GM21360 (cell line): ENCODE data around the gene NKX1-1.

Experiments
- ATAC-seq: cut with Tn5 transposase; IDR thresholded peaks from one replicate; pipeline ENCODE4 v1.9.1; 2021; ENCODE audit warnings: mild to moderate bottlenecking, moderate library complexity; ENCODE audit not compliant: unreplicated experiment

The NKX1-1 gene

DNA sequence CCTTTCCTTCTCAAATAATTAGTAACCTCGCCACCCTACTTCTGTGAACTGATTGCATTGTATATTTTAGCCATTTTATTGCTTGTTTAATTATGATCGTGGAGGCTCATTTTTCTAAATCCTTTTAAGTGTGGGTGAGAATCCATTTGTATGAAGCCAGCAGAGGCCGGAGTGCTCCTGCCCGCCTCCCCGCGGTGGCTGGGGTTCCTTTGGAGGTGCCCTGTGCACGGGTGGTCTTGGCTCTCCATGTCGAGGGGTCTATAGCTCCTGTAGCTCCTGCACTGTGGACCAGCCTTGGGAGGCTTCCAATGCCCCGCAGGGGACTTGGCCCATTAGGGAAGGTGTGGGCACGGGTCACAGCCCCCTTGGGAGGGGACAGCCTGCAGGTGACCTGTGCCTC, 44.2 kb downstream of the NKX1-1 start:
- ATAC-seq: no peak

DNA sequence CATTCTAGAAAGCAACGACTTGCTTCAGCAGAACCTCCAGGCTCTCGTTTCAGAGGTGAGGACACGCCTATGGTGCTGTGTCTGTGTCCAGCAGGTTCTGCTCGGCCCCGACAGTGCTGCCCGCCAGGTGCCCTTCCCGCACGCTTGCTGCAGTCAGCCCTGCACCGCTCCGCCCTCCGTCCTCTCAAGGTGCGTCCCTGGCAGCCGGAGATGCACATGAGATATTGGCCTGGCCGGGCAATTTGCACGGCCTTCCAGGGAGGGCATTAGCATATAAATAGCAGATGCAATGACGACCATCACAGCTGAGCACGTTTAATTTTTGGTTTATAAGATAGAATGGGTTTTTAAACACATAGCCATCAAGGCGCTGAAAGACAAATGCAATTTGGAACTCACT, 44.8 kb downstream of the NKX1-1 start:
- no peak for ATAC-seq

DNA sequence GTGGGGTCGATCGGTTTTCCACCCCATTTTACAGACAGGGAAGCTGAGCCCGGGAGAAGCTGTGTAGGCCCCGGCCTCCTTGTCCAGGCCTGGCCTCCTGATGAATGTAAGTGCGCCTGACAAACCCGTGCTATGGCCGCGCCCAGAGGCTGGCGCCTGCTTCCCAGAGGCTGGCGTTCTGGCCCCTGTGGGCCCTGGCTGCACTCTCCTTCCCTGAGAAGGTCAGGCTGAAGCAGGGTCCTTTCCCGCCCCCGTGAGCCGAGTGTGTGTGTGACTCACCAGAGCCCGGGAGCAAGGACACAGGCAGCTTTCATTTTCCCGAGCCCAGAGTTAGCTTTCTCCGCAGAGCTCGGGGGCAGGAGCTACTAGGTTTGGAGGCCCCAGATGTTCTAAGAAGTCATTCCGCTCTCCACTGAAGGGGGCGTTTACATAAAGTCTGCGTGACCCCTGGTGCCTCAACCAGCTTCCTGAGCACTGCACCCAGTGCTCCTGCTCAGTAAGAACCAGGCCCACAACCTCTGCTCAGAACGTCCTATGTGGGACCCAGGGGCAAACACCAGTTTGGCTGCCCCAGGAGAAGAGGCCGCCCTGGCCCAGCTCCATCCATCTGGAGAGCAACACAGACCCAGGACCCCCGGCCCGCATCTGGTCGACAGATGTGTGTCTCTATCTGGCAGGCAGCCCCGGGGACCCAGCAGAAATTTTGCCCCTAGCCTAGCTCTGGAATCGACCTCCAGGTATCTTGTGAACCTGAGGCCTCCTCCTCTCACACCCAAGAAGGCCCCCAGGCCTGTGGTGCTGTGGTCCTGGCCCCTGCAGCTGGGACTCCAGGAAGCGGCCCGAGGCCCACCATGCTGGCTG, 45.6 kb downstream of the NKX1-1 start:
- no peak for ATAC-seq

DNA sequence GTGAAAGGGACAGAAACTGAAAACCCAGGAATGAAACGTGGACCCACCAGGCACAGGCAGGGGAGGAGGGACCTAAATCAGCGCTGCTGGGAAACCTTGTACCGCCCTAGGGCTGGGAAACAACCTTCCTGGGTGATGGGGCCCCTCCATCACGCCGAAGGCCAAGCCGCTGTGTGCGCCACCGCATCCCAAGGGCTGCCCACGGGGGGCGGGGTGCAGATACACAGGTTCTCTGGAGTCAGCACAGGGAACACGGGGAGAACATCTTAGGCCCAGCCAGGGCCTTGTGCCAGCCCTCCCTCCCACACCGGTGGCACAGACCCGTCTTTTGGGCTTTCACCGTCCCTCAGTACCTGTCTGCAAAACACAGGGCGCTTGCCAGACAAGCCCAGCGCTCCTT, 46.3 kb downstream of the NKX1-1 start:
- ATAC-seq: no peak

DNA sequence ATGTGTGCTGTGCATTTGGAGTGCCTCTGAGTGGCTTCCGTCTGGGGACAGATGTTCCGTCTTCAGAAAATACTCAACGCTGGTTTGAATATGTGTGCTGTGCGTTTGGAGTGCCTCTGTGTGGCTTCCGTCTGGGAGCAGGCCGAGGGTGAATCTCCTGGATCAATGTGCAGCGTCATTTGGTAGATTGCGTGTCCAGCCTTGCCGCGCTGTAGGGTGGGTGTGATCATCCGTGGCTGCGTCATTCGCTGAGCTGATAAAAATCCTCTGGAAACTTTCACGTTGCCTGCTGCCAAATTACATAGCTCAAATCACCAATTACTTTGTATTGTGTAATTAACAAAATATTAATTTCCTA, 47.1 kb downstream of the NKX1-1 start:
- ATAC-seq: no peak

DNA sequence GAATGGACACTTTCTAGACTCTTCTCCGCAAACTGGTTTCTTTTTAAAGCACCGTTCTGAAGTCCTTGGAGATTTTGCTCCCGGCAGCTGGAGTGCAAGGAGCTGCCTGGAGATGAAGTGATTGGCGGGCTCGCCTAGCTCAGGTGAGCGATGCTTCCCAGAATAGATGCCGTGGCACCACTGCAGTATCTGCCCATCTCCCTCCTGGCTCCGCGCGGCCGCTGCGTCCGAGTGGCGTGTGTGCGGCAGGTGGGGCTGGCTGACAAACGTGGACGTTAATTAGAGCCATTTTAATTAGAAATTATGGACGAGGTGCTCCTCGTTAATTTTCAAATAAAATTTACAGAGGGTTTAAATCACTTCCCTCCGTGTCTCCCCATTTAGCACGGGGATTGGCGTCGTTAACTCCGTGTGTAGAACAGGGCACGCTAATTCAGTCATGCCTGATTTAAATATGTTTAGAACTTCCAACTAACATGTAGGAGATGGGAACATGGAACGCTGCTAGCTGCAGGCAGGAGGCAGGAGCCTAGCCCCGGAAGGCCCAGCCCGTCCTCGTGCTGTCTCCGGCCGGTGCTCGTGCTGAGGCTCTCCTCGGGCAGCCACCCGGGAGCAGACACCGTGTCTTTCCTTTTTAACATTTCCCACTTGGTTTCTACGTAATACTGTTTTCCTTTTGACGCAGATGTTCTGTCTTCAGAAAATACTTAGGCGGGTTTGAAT, 47.7 kb downstream of the NKX1-1 start:
- no peak for ATAC-seq

DNA sequence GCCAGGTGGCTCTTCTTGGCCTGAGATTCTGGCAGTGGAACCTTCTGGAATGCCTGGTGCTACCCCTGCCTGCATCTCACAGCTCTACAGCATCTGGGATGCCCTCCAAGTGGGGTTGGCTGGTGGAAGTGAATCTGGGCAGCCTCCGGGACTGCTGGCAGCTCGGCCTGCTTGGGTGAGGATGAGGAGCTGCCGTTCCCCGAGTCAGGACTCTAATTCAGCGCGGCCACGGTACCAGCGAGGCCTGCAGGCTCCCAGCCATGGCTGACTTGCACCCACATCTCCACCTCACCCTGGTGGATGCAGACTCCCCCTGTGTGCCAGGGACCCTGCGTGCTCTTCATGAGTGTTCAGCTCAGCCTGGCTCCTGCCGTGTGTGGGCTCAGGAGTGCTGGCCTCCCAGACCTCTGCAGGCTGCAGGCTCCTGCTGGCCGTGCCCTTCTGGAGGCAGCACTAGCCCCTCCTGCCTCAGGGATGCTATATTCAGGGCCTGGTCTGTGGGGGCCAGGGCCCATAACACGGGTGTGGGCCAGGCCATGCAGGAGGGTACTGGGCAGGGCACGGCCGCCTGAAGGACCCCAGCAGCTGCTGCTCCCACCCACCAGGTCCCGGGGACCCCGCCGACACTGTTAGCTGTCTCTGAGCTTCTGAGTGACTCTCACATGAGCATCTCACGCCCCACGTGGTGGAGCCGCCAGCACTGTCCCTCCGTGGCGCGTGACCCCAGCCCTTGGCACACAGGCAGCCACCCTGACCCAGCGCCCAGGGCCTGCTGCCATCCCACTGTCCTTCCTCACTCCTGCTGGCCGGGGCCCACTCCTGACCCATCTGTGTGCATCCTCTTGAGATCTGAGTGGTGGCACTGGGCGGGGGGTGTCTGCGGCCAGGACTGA, 48.6 kb downstream of the NKX1-1 start:
- no peak for ATAC-seq

DNA sequence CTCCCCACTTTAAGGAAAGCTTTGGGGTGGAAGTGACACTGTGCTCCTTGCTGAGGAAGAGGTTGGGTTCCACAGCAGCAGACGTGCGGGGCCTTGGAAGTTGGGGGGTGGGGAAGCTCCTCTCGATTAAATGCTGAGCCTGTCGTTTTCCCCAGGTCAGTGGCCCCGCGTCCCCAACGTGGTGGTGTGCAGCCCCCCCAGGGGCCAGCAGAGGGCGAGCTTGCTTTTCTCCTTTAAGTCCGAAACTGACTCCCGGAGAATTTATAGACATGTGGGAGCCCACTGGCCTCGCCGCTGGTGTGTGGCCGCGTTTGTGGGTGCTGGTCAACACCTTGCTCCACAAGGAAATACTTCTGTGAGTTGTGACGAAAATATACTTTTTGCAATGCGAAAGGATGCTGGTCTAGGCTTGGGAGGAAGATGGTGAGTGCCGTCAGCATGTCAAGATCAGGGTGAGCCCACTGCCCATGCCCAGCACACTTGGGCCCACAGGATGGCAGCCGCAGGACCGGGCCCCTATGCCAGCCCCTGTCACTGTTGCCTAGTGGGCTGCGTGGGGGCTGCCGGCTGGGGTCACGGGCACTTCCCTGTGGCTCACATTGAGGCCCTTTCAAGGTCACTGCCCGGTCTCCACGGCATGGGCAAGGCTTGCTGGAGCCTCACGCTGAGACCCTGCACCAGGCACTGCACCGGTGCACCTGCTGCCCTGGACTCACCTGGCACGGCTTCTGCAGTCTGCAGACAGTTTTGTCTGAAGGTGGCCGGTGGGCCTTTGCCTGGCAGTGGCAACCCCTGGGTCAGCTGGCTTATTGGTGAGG, 49.9 kb downstream of the NKX1-1 start:
- no peak for ATAC-seq

DNA sequence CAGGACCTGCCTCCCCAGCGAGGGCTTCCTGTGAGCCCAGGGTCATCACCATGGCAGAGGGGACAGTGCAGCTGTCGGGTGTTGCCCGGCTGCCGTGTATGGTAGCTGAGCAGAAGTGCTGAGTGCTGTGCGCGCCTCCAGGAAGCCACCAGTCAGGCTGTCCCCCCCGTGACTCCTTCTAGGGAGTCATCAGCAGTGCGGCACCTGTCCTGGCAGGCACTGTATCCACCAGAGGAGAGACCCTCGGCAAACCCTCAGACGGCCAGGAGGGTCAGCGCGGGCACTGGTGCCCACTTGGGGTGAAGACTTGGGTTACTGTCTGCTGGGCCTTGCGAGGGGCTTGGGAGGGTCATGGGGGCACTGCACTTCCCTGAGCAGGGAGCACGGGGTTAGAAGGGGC, 50.9 kb downstream of the NKX1-1 start:
- no peak for ATAC-seq

DNA sequence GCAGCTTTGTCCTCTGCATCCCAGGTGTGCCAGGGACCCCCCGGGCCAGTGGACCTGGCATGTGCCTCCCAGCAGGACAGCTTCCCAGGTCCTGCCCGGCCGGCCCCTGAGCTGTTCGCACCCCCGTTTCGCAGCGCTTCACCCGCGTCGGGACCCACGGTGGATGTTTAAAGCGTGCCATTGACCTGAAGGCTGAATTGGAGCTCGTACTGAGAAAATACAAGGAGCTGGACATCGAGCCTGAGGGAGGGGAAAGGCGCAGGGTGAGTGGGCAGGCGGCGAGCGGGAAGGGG, 51.3 kb downstream of the NKX1-1 start:
- no peak for ATAC-seq

DNA sequence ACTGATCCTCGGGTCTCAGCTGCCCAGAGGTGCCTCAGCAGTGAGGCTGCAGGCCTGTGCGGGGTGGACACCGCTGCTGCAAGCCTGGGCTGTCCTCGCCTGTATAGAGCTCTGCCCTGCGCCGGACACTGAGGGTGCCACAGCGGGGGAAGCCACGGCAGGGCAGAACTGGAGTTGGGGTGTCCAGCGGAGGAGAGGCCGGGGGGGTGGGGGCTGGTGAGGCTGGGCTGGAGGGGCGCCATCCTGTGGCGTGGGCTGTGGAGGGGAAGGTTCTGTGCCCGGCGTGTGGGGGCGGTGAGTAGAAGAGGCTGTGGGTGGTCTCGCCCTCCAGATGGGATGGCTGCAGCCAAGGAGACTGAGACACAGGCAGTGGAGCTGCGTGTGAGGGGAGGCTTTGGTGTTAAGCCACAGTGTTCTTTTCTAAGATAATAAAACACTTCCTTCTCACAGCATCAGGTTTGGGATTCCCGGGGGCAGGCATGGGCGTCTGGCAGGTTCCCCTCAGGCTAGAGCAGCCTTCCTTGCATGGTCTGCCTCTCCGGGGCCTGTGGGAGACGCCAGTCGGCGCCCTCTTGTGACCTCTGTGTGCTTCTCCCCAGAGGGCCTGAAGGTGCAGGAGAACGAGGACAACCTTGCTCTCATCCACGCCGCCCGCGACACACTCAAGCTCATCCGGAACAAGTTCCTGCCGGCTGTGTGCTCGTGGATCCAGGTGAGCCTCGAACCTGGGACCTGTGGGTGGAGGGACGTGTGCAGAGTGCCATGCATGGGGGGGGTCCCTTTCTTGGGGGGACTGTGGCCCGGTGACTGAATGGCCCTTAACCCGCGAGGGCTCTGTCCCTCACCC, 51.9 kb downstream of the NKX1-1 start:
- no peak for ATAC-seq

DNA sequence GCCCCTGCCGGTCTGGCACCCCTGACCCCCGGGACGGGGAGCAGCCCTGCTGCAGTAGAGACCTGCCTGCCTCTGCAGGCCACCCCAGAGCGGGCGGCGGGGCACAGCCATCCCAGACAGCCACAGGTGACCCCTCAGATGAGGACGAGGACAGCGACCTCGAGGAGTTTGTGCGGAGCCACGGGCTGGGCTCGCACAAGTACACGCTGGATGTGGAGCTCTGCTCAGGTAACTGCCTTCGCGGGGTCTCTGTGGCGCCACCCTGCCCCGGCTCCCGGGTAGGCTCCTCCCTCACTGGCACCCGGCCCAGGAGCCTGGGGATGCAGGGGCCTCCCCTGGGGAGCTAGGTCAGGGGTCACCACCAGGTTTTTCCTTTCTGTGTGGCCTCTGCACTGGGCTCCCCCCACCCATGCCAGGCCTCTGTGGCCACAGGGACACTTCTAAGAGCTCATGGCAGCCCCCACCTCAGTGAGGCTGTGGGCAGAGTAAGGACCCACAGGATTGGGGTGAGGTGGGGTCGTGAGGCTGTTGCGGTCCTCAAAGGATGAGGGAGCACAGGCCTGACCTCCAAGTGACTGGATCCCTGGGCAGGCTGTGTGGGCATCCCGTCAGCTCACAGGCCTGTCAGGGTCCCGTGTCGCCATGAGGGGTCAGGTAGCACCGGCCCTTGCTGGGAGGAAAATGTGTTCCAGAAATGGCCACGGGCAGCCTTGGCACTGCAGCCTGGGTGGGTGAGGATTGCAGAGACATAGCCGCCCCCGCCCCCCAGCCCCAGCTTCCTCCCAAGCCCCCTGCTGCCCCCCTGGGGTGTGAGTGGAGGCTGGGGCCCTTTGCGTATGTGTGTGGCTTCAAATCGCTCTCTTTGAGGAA, 52.8 kb downstream of the NKX1-1 start:
- no peak for ATAC-seq
